Suprapubic skin (tissue), 4 donors: ENCODE measurements around the gene IP6K1. TPM values are rescaled to one million over a fixed set of nuclear protein-coding genes. Genes with fewer than 3 reads are reported as not detected.
A peak's percentile ranks its signal among the peaks of the same experiment; 100 is the strongest.

Source experiments
- DNase-seq, 2 donors: peaks; one replicate each; pipeline ENCODE4 v3.0.0-alpha.2; 2019; ENCODE audit warnings: low spot score in 2 of 2
- H3K27ac ChIP-seq: fragments of 200-600 bp; sonication (generic); one replicate; pipeline ENCODE4 v1.5.1; 2019
- H3K27me3 ChIP-seq: fragments of 200-600 bp; sonication (generic); one replicate; pipeline ENCODE4 v1.5.1; 2019
- H3K36me3 ChIP-seq: fragments of 200-600 bp; sonication (generic); one replicate; pipeline ENCODE4 v1.5.1; 2019
- H3K4me1 ChIP-seq: fragments of 200-600 bp; sonication (generic); one replicate; pipeline ENCODE4 v1.5.1; 2019
- H3K4me3 ChIP-seq: fragments of 200-600 bp; sonication (generic); one replicate; pipeline ENCODE4 v1.5.1; 2019; ENCODE audit warnings: mild to moderate bottlenecking
- H3K9me3 ChIP-seq: fragments of 200-600 bp; sonication (generic); one replicate; pipeline ENCODE4 v1.5.1; 2019
- EP300 ChIP-seq: sonication (generic); formaldehyde crosslinking; IDR thresholded peaks from one replicate; pipeline ENCODE4 v1.6.1; 2017; ENCODE audit warnings: antibody characterized with exemption
- POLR2A ChIP-seq, 2 donors: fragments of 450-650 bp; IDR thresholded peaks; one replicate each; pipeline ENCODE4 v1.6.1; 2017; ENCODE audit warnings: antibody characterized with exemption in 2 of 2, mild to moderate bottlenecking in 2 of 2, moderate library complexity in 2 of 2
- POLR2AphosphoS5 ChIP-seq, 3 donors: sonication (generic); formaldehyde crosslinking; IDR thresholded peaks; one replicate each; pipeline ENCODE4 v1.6.1; 2017; ENCODE audit warnings: antibody characterized with exemption in 3 of 3
- WGBS: methylation state at CpG from one replicate; pipeline ENCODE4 v1.1.5; 2018; 5-methylcytosine and 5-hydroxymethylcytosine counted together
- total RNA-seq, 4 donors: library from RNA; depleted of rRNA; stranded (reverse); fragments of >200 nt; gene quantifications; one replicate each; pipeline ENCODE4 v1.1.0, GENCODE V29; 2016
- TF ChIP-seq, protein P1 (sequence below), 2 donors: fragments of 200-600 bp in 1 of 2; fragments of 450-650 bp in 1 of 2; sonication (generic) in 1 of 2; IDR thresholded peaks; one replicate each; pipeline ENCODE4 v1.5.1; 2016 to 2019; ENCODE audit warnings: antibody characterized with exemption in 2 of 2, mild to moderate bottlenecking in 1 of 2, moderate library complexity in 1 of 2

The IP6K1 gene
- total RNA-seq, 4 donors from 2014 or later: 39.5 to 57.3 (median 53.2) TPM

DNA sequence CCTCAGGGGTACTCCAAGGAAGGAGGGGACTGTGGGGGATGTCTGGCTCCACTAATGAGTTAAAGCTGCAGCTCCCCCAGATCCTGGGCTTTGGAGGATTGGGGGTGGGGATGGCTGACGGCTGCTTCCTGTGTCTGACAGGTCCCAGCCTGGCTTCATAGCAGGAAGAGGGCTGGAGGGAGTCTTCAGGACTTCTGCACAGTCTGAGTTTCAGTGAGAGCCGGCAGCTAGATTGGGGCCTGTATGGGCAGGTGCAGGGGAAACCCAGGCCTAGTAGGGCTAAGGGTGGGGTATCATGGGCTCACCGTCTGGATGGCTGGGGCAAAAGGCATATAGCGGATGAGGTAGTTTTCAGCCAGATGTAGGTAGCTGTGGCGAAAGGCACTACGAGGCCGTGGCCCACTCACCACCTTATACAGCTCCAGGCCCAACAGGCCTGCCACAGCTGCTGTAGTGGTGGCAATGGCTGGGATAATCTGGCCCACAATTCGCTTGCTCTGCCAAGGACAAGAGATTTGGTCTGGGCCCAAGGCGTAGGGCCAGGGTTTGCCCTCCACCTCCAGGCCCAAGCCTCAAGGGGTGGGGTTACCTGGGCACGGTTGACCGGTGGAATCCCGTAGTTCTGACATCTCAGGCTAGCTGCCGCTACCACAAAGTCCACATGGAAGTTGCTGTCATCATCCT is 21.2 kb upstream of the IP6K1 start:
- no peak for TF ChIP-seq EP300
- no peak for TF ChIP-seq POLR2AphosphoS5 (IDR thresholded peaks at IDR 0.05)
- TF ChIP-seq POLR2A (IDR thresholded peaks at IDR 0.05): no peak
- TF ChIP-seq, protein P1, sequence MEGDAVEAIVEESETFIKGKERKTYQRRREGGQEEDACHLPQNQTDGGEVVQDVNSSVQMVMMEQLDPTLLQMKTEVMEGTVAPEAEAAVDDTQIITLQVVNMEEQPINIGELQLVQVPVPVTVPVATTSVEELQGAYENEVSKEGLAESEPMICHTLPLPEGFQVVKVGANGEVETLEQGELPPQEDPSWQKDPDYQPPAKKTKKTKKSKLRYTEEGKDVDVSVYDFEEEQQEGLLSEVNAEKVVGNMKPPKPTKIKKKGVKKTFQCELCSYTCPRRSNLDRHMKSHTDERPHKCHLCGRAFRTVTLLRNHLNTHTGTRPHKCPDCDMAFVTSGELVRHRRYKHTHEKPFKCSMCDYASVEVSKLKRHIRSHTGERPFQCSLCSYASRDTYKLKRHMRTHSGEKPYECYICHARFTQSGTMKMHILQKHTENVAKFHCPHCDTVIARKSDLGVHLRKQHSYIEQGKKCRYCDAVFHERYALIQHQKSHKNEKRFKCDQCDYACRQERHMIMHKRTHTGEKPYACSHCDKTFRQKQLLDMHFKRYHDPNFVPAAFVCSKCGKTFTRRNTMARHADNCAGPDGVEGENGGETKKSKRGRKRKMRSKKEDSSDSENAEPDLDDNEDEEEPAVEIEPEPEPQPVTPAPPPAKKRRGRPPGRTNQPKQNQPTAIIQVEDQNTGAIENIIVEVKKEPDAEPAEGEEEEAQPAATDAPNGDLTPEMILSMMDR (IDR thresholded peaks at IDR 0.05): no peak
- DNase-seq: no peak
- Histone ChIP-seq H3K9me3 (no peaks in the 10 kb centered on the region), H3K27ac (no peak overlapping the region), H3K27me3 (no peaks in the 10 kb centered on the region), H3K4me1 (peaks cover 54% of the 10 kb centered on the region), H3K36me3 (peaks cover 32% of the 10 kb centered on the region), H3K4me3 (no peak overlapping the region)
- WGBS: 67% methylated on average over 7 of the region's 13 CpGs

DNA sequence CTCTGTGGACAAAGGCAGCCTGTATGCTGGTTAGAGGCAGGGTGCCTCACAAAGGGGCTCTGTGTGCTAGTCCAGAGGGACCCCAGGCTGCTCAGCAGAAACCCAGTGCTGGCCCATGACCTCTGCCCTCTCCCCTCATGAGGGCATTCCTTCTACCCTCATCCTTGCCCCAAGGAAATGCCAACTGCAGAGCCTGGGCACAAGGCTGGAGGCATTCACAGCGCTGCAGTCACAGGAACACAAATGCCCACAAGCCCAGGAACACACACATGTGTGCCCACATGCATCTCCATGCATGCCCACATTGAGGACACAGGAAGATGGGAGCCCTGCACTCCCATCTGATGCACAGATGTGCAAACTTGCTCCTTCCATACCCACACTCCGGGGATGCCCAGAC is 20.5 kb upstream of the IP6K1 start:
- peaks cover 55% of the 10 kb centered on the region for H3K4me1 ChIP-seq
- no peaks in the 10 kb centered on the region for H3K27me3 ChIP-seq
- H3K36me3 ChIP-seq: peaks cover 30% of the 10 kb centered on the region
- no peak for DNase-seq
- no peak overlapping the region for H3K4me3 ChIP-seq
- peak overlapping the region; percentile 31 for H3K27ac ChIP-seq
- TF ChIP-seq POLR2A (IDR thresholded peaks at IDR 0.05): no peak
- TF ChIP-seq, protein P1 (IDR thresholded peaks at IDR 0.05): no peak
- no peak for TF ChIP-seq POLR2AphosphoS5 (IDR thresholded peaks at IDR 0.05)
- no peak for TF ChIP-seq EP300
- H3K9me3 ChIP-seq: no peaks in the 10 kb centered on the region
- 85% methylated on average over 2 of the region's 2 CpGs for WGBS

DNA sequence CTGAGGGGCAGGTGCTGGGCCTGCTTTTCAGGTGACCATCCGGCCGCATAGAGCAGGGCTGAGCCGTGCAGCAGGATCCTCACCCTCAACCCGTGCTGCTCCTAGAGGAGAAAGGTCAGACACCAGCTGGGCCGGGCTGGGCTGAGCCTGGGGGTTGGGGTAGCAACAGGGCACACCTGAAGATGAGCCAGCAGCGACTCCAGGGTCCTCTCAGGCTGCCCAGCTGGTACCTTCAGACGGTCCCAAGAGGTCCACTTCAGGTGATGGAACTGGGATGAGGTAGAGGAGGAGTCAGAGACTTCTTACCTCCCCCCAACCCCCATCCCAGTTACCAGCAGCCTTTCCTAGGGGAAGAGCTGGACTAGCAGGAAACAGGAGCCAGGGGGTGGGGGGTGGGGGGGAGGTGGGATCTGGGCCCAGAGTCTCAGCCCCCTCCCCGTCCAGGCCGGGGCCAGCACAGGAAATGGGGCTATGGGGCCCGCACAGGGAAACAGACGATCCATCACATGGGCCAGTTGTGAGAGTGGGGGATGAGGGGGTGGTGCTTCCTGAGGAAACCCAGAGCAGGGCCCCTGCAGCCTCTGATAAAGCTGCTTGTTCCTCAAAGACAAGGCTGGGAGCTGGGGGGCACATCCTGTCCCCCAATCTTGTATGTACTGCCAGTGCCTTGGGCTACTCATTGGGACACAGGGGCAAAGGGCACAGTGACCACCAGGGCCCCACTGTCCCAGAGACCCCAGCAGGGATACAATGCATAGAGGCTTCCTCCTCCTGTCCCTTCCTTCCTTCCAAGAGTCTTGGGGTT is 19.8 kb upstream of the IP6K1 start:
- H3K9me3 ChIP-seq: no peaks in the 10 kb centered on the region
- H3K4me3 ChIP-seq: peak overlapping the region; percentile 92
- peaks cover 23% of the 10 kb centered on the region for H3K36me3 ChIP-seq
- peaks cover 53% of the 10 kb centered on the region for H3K4me1 ChIP-seq
- no peaks in the 10 kb centered on the region for H3K27me3 ChIP-seq
- H3K27ac ChIP-seq: peak overlapping the region; percentile 94
- no peak for DNase-seq
- no peak for TF ChIP-seq POLR2AphosphoS5 (IDR thresholded peaks at IDR 0.05)
- no peak for TF ChIP-seq EP300
- no peak for TF ChIP-seq POLR2A (IDR thresholded peaks at IDR 0.05)
- WGBS: 35% methylated on average over 9 of the region's 11 CpGs

DNA sequence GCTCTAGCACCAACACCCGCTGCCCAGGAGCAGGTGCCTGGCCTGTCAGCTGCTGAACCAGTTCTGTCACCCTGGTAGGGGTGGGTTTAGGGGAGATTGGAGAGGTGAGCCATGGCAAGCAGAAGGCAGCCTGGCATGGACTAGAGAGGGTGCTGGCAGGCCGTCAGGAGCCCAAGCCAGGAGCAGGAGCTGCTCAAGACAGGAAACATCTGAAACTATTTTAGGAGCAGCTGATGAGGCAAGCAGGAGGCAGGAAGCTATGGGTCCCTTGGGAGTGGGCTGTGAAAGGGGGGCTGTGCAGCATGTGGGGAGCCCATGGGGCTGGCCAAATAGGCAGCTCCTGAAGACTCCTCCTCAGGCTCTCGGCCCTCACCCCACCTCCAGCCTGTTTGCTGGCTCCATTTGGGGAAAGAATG is 19.0 kb upstream of the IP6K1 start:
- peak; percentile 91 to 92 for DNase-seq
- H3K9me3 ChIP-seq: no peaks in the 10 kb centered on the region
- peak overlapping the region; percentile 94 for H3K27ac ChIP-seq
- peak overlapping the region; percentile 92 for H3K4me3 ChIP-seq
- 14% methylated on average over 3 of the region's 3 CpGs for WGBS
- peak in 2 of 3 donors; percentile 60 to 73 for TF ChIP-seq POLR2AphosphoS5 (IDR thresholded peaks at IDR 0.05)
- TF ChIP-seq POLR2A (IDR thresholded peaks at IDR 0.05): no peak
- TF ChIP-seq, protein P1 (IDR thresholded peaks at IDR 0.05): no peak
- no peak for TF ChIP-seq EP300
- peaks cover 16% of the 10 kb centered on the region for H3K36me3 ChIP-seq
- H3K4me1 ChIP-seq: peaks cover 53% of the 10 kb centered on the region
- H3K27me3 ChIP-seq: no peaks in the 10 kb centered on the region

DNA sequence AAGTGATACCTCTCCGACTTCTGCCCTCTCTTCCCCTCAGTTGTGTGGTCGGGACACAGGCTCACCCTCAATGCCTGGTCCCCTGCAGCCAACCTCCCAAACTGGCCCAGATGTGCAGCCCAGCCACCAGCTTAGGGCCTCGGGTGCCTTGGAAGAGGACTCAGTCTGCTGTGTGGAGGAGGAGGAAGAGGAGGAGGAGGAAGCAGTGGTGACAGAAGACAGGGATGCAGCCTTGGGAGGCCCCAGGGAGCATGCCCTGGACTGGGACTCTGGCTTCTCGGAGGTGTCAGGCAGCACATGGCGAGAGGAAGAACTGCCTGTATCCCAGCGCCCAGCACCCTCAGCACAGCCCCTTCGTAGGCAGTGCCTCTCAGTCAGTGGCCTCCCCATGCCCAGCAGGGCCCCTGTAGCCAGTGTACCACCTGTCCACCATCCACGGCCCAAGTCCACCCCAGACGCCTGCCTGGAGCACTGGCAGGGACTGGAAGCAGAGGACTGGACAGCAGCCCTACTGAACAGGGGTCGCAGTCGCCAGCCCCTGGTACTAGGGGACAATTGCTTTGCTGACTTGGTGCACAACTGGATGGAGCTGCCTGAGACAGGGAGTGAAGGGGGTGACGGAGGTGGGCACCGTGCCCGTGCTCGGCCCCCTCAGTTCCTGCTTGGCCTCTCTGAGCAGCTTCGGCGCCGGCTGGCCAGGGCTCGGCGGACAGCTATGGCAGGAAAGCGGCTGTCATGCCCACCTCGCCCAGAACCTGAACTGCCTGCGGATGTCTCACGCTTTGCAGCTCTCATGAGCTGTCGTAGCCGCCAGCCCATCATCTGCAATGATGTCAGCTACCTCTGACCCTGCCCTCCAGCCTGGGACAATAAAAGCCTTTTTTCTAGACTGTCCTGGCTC is 18.0 kb upstream of the IP6K1 start:
- 31% methylated on average over 14 of the region's 26 CpGs for WGBS
- no peaks in the 10 kb centered on the region for H3K27me3 ChIP-seq
- H3K9me3 ChIP-seq: no peaks in the 10 kb centered on the region
- TF ChIP-seq, protein P1 (IDR thresholded peaks at IDR 0.05): no peak
- TF ChIP-seq POLR2AphosphoS5 (IDR thresholded peaks at IDR 0.05): no peak
- no peak for TF ChIP-seq EP300
- TF ChIP-seq POLR2A (IDR thresholded peaks at IDR 0.05): no peak
- no peak for DNase-seq
- peak overlapping the region; percentile 92 for H3K4me3 ChIP-seq
- H3K27ac ChIP-seq: peak overlapping the region; percentile 94
- peaks cover 58% of the 10 kb centered on the region for H3K4me1 ChIP-seq
- H3K36me3 ChIP-seq: peaks cover 6% of the 10 kb centered on the region
